NB4 (cell line): ENCODE measurements around the gene COX10.

Experiments used
- MAX ChIP-seq: IDR thresholded peaks from 2 replicates; pipeline ENCODE4 v1.6.1; 2011; ENCODE audit warnings: low read depth, low read length
- MYC ChIP-seq: IDR thresholded peaks from 2 replicates; pipeline ENCODE4 v1.6.1; 2011; ENCODE audit warnings: low read depth, low read length
- POLR2A ChIP-seq: IDR thresholded peaks from 2 replicates; pipeline ENCODE4 v1.6.1; 2011; ENCODE audit warnings: mild to moderate bottlenecking; ENCODE audit not compliant: insufficient read length; ENCODE audit errors: extremely low read depth
- TF ChIP-seq, protein P1 (sequence below): IDR thresholded peaks from one replicate; pipeline ENCODE4 v1.5.1; 2012; ENCODE audit warnings: low read depth, low read length

DNA sequence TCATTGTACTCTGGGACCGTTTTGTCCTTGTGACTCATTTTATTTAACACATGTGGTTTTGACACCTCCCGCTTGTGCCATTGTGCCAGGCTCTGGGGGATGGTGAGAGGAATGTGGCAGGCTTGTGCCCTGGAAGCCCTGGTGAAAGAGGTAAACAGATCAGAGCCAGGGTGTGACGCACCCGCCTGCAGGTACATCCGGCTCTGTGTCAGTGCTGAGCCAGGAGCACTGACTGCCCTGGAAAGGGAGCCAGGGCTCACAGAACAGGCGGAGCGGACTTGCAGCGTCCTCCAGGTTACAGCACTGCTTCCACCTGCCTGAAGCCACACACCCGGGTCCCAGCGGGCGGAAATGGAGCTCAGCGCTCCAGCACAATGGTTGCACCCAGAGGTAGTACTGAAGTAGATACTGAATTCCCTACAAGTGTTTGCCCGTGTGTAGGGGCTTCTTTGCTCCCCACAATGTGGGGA lies 136.7 kb downstream of the COX10 start:
- no peak for TF ChIP-seq POLR2A
- TF ChIP-seq, protein P1, sequence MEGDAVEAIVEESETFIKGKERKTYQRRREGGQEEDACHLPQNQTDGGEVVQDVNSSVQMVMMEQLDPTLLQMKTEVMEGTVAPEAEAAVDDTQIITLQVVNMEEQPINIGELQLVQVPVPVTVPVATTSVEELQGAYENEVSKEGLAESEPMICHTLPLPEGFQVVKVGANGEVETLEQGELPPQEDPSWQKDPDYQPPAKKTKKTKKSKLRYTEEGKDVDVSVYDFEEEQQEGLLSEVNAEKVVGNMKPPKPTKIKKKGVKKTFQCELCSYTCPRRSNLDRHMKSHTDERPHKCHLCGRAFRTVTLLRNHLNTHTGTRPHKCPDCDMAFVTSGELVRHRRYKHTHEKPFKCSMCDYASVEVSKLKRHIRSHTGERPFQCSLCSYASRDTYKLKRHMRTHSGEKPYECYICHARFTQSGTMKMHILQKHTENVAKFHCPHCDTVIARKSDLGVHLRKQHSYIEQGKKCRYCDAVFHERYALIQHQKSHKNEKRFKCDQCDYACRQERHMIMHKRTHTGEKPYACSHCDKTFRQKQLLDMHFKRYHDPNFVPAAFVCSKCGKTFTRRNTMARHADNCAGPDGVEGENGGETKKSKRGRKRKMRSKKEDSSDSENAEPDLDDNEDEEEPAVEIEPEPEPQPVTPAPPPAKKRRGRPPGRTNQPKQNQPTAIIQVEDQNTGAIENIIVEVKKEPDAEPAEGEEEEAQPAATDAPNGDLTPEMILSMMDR = no peak
- TF ChIP-seq MYC = no peak
- no peak for TF ChIP-seq MAX
